GM21447 (cell line): ENCODE data around the gene RPSA.
A peak's percentile ranks its signal among the peaks of the same experiment; 100 is the strongest.
"Not testable (repeated sequence)": the region's sequence is repeated elsewhere in the genome, so short reads cannot be mapped to it uniquely, and the experiment has no call there.

Experiments used
- ATAC-seq: cut with Tn5 transposase; IDR thresholded peaks from one replicate; pipeline ENCODE4 v1.9.1; 2021; ENCODE audit not compliant: unreplicated experiment

RPSA gene

DNA sequence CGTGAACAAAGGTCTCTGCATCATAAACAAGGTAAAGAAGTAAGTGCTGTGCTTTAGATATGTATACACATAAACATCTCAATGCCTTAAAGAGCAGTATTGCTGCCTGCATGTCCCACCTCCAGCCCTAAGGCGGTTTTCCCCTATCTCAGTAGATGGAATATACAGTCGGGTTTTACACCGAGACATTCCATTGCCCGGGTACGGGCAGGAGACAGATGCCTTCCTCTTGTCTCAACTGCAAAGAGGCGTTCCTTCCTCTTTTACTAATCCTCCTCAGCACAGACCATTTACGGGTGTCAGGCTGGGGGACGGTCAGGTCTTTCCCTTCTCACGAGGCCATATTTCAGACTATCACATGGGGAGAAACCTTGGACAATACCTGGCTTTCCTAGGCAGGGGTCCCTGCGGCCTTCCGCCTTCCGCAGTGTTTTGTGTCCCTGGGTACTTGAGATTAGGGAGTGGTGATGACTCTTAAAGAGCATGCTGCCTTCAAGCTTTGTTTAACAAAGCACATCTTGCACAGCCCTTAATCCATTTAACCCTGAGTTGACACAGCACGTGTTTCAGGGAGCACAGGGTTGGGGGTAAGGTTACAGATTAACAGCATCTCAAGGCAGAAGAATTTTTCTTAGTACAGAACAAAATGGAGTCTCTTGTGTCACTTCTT, 12.2 kb downstream of the RPSA start:
- ATAC-seq = not testable (repeated sequence)

GRCh38 chr3:39419742-39420315, 13.3 kb downstream of the RPSA start:
- ATAC-seq = no peak

GRCh38 chr3:39420543-39420942, 14.0 kb downstream of the RPSA start:
- ATAC-seq = no peak

DNA sequence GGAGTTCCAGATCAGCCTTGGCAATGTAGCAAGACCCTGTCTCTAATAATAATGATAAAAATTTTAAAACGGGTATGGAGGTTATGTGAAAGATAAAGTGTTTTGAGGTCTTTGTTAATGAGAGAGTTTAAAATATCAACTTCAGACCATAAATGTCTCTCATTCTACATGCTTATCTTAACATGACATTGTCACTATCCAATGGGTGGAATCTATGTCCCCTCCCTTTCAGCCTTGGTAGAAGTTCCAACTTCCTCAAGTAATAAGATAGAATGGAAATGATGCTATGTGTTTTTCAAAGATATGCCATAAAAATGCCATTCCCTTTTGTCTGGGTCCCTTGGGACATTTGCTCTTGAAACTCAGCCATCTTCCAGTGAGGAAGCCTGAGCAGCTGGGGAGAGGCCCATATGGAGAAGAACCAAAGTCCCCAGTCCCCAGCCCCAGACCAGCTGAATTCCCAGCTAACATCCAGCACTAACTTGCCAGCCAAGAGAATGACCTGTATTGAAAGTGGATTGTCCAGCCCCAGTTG, 17.0 kb downstream of the RPSA start:
- no peak for ATAC-seq

DNA sequence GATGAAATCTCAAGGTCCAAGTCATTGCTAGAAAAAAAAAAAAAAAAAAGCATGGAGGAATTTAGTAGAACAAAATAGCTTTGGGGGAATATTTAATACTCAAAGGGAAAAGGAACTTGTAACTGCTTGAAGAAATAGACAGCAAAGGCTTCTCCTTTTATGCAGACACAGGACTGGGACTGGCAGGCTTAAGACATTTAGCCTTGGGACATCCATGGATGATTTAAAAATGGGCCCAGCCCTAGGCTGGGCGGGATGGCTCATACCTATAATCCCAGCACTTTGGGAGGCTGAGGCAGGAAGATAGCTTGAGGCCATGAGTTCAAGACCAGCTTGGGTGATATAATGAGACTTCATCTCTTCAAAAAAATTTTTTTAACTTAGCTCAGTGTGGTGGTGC, 19.8 kb downstream of the RPSA start:
- ATAC-seq = no peak

DNA sequence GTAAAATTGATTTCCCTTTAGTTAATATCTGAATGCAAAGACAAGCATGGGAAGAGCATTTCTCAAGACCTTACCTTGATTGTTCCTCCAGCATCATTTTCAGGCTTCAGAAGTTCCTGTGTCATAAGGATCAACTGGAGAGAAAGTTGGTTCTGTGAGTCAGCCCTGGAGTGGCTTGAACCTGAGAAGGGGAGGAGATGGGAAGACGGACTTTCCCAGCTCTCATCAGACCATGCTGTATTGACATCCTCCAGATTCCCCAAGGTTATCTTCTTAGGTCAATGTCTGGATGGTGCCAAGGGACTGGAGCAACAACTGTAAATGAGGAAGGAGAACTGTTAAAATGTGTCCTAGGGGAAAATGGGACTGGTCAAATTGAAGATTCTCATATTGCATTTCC, 21.0 kb downstream of the RPSA start:
- no peak for ATAC-seq

DNA sequence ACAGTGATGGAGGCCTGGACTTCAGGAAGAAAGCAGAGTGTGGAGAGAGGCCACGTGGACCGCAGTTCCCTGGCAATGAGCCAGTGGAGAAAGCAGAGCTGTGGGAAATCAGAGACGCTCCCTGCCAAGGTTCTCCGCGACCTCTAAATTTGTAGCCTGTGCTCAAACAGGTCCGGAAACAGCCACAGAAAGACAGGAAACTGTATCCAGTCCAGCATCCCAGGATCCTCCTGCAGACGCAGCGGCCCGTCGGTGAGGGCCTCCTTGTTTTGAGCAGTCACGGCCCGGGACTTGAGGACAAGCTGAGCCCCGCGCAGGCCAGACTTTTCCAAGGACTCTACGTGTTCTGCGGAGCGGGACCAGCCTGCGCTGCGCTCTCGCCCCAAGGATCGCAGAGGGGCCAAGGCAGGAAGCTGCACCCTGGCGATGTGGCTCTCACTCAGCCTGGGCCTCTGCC, 22.3 kb downstream of the RPSA start:
- ATAC-seq = no peak

- ATAC-seq = no peak
These were observed 22.9 kb downstream of the RPSA start for GRCh38 chr3:39429466-39429865.

DNA sequence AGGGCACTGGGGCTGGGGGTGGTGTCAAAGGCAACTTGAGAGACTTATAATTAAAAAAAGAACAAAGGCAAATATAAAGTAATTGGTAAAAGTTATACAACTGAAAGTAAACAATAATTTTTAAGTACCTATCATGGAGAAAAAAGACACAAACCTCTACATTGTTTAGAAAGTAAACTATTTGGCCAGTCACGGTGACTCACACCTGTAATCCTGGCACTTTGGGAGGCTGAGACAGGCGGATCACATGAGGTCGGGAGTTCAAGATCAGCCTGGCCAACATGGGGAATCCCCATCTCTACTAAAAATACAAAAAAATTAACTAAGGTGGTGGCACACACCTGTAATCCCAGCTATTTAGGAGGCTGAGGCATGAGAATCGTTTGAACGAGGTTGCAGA, 25.8 kb downstream of the RPSA start:
- ATAC-seq = no peak

- no peak for ATAC-seq
These were observed 27.1 kb downstream of the RPSA start for GRCh38 chr3:39433642-39434041.

- ATAC-seq = no peak
These were observed 28.1 kb downstream of the RPSA start for GRCh38 chr3:39434574-39434973.

DNA sequence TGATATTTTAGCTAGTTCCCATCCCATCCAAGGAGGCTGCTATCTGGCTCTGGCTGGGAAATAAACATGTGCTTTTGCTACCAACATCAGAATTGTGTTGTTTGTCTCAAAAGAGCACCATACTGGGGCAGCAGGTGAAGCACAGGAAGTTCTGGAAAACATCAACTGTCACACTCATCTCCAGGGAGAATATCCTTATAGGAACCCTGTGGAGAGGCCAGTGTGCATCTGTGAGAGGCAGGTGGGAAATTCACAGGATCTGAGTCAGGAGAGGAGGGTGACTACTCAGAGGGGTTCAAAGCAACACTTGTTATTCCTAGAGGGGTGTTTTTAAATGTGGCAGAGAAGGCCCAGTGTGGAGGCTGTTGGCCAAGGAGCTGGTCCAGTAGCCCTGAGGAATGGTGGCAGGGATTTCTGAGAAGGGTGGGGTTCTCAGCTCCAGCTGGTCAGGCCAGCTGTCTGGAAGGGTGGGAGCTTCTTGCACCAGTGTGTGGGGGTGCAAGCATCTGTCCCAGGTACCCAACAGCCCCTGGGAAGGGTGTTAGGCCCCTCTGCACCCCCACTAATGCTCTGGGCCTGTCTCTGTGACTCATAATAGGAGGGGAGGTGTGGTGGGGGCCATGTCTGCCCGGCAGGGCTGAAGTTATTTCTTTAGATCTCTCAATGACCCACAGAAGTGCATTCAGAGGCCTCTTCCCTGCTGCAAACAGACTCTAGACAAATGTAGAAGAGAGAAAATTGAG, 28.7 kb downstream of the RPSA start:
- ATAC-seq = no peak

- no peak for ATAC-seq
These were observed 32.4 kb downstream of the RPSA start for GRCh38 chr3:39438880-39439279.

DNA sequence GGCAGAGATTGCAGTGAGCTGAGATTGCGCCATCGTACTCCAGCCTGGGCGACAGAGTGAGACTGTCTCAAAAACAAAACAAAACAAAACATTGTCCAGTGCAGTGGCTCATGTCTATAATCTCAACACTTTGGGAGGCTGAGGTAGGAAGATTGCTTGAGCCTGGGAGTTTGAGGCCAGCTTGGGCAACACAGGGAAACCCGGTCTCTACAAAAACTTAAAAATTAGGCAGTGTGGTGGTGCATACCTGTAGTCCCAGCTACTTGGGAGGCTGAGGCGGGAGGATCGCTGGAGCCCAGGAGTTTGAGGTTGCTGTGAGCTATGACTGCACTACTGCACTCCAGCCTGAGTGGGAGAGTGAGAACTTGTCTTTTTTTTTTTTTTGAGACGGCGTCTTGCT, 33.8 kb downstream of the RPSA start:
- no peak for ATAC-seq

DNA sequence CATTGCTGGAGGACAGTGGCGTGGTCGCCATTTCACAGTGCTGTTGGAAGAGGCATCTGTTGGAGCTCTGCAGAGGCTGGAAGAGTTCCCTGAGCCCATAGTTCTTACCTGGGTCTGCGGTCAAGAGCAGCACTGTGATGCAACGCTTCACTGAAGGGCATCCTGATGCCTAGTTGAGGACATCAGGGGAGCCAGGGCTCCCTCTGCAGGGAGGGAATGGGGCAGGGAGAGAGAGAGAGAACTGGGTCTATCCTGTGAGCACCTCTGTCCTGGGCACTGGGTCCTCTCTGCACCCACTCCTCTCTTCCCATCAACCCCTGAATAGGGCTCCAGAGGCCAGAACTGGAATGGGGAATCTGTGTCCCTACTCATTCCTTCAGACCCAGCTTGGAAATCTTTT, 37.0 kb downstream of the RPSA start:
- no peak for ATAC-seq

GRCh38 chr3:39445927-39446326, 39.4 kb downstream of the RPSA start:
- no peak for ATAC-seq

DNA sequence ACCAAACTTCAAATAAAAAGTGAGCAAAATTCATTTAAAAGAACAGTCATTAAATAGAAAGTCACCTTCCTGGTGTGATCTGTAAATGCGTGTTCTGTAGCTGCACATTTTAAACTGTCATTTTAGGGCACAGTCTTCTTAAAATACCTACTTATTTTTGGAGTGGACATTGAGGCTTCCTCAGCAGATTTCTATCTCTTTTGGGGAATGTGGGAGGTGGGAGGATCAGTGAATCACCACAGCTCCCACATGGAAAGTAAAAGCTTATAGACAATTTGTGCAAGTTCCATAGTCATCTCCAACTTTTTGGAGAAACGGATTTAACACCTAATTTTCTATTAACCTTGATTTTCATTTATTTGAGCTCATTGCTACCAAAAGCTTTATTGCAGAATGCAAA, 39.9 kb downstream of the RPSA start:
- no peak for ATAC-seq

DNA sequence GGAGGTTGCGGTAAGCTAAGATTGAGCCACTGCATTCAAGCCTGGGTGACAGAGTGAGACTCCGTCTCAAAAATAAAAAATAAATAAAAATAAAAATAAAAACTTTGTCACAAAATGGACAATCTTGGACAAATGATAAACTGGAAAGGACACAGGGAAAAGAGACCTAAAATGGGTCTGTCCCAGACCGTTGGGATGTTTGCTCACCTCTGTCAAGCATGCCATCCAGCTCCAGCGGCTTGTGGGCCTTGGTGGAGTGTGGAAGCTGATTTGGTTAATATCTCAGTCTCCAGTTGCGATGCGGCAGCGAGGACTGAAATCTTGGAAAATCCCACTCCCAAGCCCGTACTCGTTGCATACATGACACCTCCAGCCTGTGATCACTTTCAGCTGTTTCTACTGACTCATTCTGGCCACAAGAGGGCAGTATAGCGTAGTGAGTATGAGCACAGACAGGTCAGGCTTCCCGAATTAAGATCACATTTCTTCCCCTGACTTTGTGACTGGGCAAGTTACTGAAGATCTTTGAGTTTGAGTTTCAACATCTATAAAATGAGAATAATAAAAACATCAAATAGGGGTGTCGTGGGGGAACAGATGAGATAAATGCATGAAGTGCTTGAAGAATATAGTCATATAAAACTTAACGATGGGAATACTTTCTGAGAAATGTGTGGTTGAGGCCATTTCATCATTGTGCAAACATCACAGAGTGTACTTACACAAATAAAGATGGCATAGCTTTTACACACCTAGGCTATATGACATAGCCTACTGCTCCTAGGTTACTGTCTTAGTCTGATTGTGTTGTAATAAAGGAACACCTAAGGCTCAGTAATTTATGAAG, 41.3 kb downstream of the RPSA start:
- peak; percentile 63 for ATAC-seq

- ATAC-seq = no peak
These were observed 42.1 kb downstream of the RPSA start for GRCh38 chr3:39448506-39449233.

- ATAC-seq = no peak
These were observed 43.3 kb downstream of the RPSA start for GRCh38 chr3:39449796-39450195.
